GM21717 (cell line): Measurements from ENCODE around the gene THAP7.

Source experiments
- ATAC-seq: cut with Tn5 transposase; IDR thresholded peaks from one replicate; pipeline ENCODE4 v1.9.1; 2021; ENCODE audit warnings: mild to moderate bottlenecking, moderate library complexity; ENCODE audit not compliant: unreplicated experiment

THAP7 gene

DNA sequence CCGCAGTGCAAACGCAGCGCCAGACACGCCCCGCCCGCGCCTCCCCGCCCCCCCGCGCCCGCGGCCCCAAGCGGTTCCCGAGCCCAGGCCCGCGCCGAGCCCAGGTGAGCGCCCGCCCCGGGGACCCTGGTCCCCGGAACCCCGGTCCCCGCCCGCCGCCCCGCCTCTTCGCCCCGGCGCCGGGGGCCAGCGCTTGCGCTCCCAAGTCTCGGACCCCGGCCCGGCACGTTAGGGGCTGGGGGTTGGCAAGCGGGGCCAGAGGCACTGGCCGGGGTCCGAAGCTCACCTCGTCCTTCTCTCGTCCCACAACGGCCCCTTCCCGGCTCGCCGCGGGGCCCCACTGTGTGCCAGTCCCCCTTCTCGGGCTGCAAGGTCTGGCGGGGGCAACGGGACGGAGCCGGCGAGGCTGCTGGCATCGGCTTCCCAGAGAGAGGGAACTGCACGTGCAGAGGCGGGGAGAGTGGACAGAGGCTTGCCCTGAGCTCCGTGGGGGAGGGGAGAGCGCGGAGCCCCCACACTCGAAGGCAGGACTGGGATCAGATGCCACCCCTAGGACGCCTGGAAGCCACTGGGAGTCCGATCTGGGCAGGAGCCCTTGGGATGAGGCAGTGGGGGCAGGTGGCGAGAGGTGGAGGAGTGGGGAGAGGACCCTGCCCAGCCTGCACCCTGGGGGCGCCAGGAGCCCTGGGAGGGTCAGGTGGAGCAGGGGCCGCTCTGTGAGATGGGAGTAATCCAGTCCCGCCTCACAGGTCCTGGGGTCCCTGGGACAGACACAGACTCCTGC, 36.6 kb downstream of the THAP7 start:
- no peak for ATAC-seq

GRCh38 chr22:20964799-20965103, 37.2 kb downstream of the THAP7 start:
- no peak for ATAC-seq

GRCh38 chr22:20964090-20964798, 37.7 kb downstream of the THAP7 start:
- no peak for ATAC-seq

GRCh38 chr22:20963201-20964052, 38.5 kb downstream of the THAP7 start:
- ATAC-seq = no peak

- ATAC-seq = no peak
Observed at GRCh38 chr22:20962491-20962945, 39.4 kb downstream of the THAP7 start.

DNA sequence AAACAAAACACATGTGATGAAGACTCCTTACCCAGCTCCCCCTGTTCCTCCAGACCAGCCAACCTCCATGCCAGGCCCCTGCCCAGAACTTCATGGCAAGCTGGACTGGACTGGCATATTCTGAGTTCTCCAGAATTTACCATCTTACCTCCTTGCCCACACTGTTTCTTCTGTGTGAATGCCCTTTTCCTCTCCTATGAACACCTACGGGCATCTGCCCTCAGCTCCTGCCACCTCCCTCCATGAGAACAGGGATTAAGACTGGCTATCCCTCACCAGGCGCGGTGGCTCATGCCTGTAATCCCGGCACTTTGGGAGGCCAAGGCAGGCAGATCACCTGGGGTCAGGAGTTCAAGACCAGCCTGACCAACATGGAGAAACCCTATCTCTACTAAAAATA, 41.3 kb downstream of the THAP7 start:
- ATAC-seq = no peak

DNA sequence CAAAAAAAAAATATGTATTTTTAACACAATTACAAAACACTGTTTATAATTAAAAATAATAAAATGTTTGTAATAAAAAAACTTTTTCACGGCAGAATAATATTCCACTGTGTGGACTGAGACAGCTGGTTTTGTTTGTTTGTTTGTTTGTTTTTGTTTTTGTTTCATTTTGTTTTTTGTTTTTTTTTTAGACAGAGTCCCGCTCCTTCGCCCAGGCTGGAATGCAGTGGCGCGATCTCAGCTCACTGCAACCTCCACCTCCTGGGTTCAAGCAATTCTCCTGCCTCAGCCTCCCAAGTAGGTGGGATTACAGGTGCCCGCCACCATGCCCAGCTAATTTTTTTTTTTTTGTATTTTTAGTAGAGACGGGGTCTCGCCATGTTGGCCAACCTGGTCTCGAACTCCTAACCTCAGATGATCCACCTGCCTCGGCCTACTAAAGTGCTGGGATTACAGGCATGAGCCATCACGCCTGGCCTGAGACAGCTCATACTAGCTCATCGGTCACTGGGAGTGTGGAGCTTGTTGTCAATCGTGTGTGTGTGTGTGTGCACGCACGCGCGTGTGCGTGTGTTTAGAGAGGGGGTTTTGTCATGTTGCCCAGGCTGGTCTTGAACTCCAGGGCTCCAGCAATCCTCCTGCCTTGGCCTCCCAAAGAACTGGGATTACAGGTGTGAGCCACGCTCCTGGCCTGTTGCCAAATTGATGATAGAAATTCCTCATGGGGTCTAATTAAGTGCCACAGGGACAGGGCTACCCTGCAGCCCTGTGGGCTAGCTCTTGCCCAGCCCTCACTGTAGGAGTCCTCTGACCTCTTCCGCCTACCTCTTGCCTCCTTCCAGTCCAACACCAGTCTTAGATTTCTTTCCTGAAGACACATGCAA, 42.1 kb downstream of the THAP7 start:
- no peak for ATAC-seq

DNA sequence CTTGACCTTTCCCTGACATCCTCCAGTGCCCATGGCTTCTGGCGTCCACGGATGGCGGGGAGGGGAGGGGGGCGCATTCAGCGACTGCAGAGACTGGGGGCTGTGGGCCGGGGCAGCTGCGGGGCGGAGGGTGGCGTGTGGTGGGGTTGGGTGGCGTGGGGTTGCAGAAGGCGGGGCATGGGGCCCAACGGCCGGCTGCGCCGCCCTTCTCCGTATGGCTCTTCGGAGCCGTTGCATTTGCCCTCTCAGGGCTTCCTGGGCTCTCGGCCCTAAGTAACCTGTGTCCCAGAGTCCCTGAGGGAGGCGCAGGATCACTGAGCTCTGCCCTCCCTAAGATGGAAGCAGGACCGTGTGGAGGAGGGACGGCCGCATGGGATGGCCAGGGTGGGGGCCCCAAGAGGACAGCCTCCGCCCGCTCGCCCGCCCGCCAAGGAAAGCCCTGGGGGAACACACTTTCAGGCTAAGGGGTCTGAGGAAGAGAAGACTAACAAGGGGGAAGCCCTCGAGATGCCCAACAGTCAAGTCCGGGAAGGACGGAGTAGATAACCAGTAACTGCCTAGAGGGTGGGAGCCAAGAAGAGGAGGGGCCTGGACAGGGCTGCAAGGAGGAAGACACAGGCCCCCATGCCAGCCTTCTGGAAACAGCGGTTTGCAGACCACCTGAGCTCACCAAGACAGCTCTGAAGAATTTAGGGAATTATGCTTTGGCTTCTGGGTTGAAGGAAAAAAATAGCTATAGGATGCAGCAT, 44.1 kb downstream of the THAP7 start:
- no peak for ATAC-seq

GRCh38 chr22:20957102-20957682, 44.7 kb downstream of the THAP7 start:
- ATAC-seq = no peak

DNA sequence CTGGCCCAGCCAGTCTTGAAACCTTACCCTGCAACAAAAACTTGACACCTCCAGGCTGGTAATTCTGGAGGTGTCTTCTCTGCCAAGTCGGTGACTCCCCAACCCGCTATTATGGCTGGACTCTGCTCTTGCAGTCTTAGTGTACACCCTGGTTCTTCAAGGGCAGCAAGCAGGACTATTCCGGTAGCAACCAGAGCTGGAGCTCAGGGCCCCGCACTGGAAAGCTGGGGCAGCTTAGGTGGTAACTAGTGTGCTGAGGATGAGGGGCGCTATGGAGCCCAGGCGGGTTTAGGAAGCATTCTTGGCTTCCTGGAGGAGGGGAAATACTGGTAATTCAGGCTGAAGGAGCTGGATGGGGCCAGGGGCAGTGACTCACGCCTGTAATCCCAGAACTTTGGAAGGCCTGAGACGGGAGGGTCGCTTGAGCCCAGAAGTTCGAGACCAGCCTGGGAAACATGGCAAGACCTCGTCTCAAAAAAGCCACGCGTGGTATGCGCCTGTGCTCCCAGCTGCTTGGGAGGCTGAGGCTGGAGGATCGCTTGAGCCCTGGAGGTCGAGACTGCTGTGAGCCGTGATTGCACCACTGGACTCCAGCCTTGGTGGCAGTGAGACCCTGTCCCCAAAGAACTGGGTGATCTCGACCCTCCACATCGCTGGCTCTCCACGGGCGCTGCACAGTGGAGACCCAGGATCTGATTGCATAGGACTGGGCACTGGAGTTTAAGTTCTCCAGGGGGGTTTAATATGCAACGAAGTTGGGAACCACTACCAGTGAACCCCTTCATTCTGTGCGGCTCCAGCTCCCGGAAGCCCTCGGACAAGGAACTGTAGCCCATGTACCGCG, 45.4 kb downstream of the THAP7 start:
- no peak for ATAC-seq

- ATAC-seq = no peak
Observed at GRCh38 chr22:20955548-20955947, 46.4 kb downstream of the THAP7 start.

DNA sequence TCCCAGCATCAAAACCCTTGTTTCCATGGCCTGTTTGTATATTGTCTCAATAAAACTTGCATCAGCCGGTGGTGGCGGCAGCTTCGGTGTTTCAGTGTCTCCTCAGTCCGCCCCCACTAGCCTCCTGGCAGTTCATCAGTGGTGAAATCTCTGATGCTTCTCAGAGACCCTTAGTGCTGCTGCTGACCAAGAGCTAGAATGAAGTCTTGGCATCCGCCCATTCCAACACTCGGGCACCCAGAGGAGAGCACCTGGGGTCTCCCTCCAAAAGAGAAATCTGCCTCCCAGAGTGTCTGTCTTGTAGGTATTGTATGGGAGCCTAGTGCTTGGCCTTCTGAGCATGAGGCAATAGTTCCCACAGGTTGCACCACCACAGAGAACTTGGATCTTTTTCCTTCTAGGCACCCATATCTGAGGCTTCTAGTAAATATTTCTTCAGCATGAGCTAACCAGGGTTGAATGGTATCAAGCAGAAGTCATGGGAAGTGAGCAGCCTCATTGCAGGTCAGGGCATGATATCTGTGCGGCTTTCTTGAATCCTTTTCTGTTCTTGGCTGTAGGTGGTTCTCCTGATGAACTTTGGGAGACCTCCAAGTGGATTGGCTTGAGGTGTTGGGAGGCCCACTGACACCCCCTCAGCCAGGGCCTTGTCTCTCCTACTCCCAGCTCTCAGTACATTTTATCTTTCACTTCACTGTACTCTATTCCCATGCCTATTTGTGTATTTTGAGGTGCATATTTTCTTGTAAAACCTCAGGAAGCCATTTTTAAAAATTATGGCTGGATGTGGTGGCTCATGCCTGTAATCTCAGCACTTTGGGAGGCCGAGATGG, 48.0 kb downstream of the THAP7 start:
- no peak for ATAC-seq

- no peak for ATAC-seq
Observed at GRCh38 chr22:20953342-20953608, 48.6 kb downstream of the THAP7 start.

GRCh38 chr22:20952544-20953341, 49.2 kb downstream of the THAP7 start:
- no peak for ATAC-seq

DNA sequence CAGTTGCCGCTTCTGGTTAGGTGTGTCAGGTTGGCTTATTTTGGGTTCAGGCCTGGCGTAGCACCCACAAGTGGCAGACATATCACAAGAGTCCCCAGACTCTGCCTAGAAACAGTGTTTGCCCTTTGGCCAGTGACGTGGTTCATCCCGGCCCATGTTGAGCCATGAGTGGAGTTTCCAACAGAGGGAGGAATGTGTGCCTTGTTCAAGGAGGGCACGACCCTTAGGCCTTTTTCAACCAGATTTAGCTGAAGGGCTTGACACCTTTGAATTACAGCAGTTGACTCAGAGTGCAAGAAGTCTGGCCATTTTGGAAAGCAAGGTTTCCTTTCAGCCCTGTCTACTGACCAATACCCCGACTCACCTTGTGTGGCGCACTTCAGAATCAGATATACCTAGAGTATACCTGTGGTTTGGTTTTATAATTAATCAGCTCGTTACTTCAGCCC, 50.0 kb downstream of the THAP7 start:
- ATAC-seq = no peak

GRCh38 chr22:20951151-20951931, 50.6 kb downstream of the THAP7 start:
- no peak for ATAC-seq
